KMS-11 (cell line): ENCODE results near the gene NUDCD3.

Source experiments
- H2AFZ ChIP-seq: fragments of 200-600 bp; sonication (generic); 2 replicates; pipeline ENCODE4 v1.6.1; 2016; ENCODE audit warnings: antibody characterized with exemption, mixed run types, low read depth
- H3K27ac ChIP-seq: fragments of 200-600 bp; sonication (generic); 2 replicates; pipeline ENCODE4 v1.6.1; 2016; ENCODE audit warnings: mild to moderate bottlenecking, mixed run types
- H3K27me3 ChIP-seq: fragments of 200-600 bp; sonication (generic); 2 replicates; pipeline ENCODE4 v1.6.1; 2017; ENCODE audit warnings: mild to moderate bottlenecking, low read depth, mixed run types, moderate library complexity; ENCODE audit not compliant: insufficient read depth
- H3K36me3 ChIP-seq: fragments of 200-600 bp; sonication (generic); 2 replicates; pipeline ENCODE4 v1.6.1; 2017; ENCODE audit warnings: mild to moderate bottlenecking, mixed run types; ENCODE audit not compliant: insufficient read depth
- H3K4me1 ChIP-seq: fragments of 200-600 bp; sonication (generic); 2 replicates; pipeline ENCODE4 v1.6.1; 2016; ENCODE audit warnings: mild to moderate bottlenecking, low read depth, mixed run types; ENCODE audit not compliant: poor library complexity, severe bottlenecking
- H3K4me2 ChIP-seq: fragments of 200-600 bp; sonication (generic); 2 replicates; pipeline ENCODE4 v1.7.0; 2016; ENCODE audit warnings: mild to moderate bottlenecking, mixed run types
- H3K4me3 ChIP-seq: fragments of 200-600 bp; sonication (generic); IDR thresholded peaks from 2 replicates; pipeline ENCODE4 v1.6.1; 2017; ENCODE audit warnings: low read depth, low read length, mixed read lengths; ENCODE audit not compliant: insufficient read depth
- H3K79me2 ChIP-seq: fragments of 200-600 bp; sonication (generic); 2 replicates; pipeline ENCODE4 v1.6.1; 2016; ENCODE audit warnings: low read depth, mixed run types; ENCODE audit not compliant: insufficient read depth
- H3K9ac ChIP-seq: fragments of 200-600 bp; sonication (generic); 2 replicates; pipeline ENCODE4 v1.6.1; 2016; ENCODE audit warnings: mild to moderate bottlenecking, mixed run types
- H4K20me1 ChIP-seq: fragments of 200-600 bp; sonication (generic); 2 replicates; pipeline ENCODE4 v1.6.1; 2016; ENCODE audit warnings: mild to moderate bottlenecking, mixed run types; ENCODE audit not compliant: insufficient read depth
- CTCF ChIP-seq: fragments of 200-600 bp; sonication (generic); conservative IDR thresholded peaks from 2 replicates; pipeline ENCODE4 v1.6.1; 2017; ENCODE audit warnings: low read depth, mild to moderate bottlenecking, antibody characterized with exemption, low read length, moderate library complexity, mixed read lengths

The NUDCD3 gene

GRCh38 chr7:44467217-44467548 is 23.3 kb downstream of the NUDCD3 start:
- Histone ChIP-seq H3K4me2 (no peak overlapping the region), H4K20me1 (no peaks in the 10 kb centered on the region), H3K27ac (no peak overlapping the region), H3K4me3 (no peak overlapping the region), H2AFZ (no peak overlapping the region), H3K4me1 (peaks cover 41% of the 10 kb centered on the region), H3K79me2 (peaks cover 27% of the 10 kb centered on the region; the same call in 1 of the 2 replicates), H3K9ac (no peak overlapping the region), H3K27me3 (no peaks in the 10 kb centered on the region), H3K36me3 (peaks cover 6% of the 10 kb centered on the region; the same call in 1 of the 2 replicates)
- no peak for TF ChIP-seq CTCF

GRCh38 chr7:44466300-44467216 is 23.9 kb downstream of the NUDCD3 start:
- Histone ChIP-seq H4K20me1 (no peaks in the 10 kb centered on the region), H3K27ac (no peak overlapping the region), H3K27me3 (no peaks in the 10 kb centered on the region), H3K9ac (no peak overlapping the region), H3K4me1 (peaks cover 46% of the 10 kb centered on the region), H3K4me3 (no peak overlapping the region), H2AFZ (no peak overlapping the region), H3K36me3 (peaks cover 6% of the 10 kb centered on the region; the same call in 1 of the 2 replicates), H3K4me2 (no peak overlapping the region), H3K79me2 (peaks cover 27% of the 10 kb centered on the region; the same call in 1 of the 2 replicates)
- TF ChIP-seq CTCF: no peak

GRCh38 chr7:44465490-44465889 is 25.0 kb downstream of the NUDCD3 start:
- H3K4me2 ChIP-seq: no peak overlapping the region
- TF ChIP-seq CTCF: no peak
- no peaks in the 10 kb centered on the region for H4K20me1 ChIP-seq
- H3K36me3 ChIP-seq: peaks cover 6% of the 10 kb centered on the region; the same call in 1 of the 2 replicates
- no peaks in the 10 kb centered on the region for H3K27me3 ChIP-seq
- H3K9ac ChIP-seq: no peak overlapping the region
- no peak overlapping the region for H3K27ac ChIP-seq
- no peak overlapping the region for H2AFZ ChIP-seq
- H3K4me3 ChIP-seq: no peak overlapping the region
- peaks cover 23% of the 10 kb centered on the region; the same call in 1 of the 2 replicates for H3K79me2 ChIP-seq
- H3K4me1 ChIP-seq: peaks cover 46% of the 10 kb centered on the region

- Histone ChIP-seq H3K9ac (no peak overlapping the region), H3K36me3 (peaks cover 6% of the 10 kb centered on the region; the same call in 1 of the 2 replicates), H2AFZ (no peak overlapping the region), H3K79me2 (peaks cover 25% of the 10 kb centered on the region; the same call in 1 of the 2 replicates), H3K27me3 (no peaks in the 10 kb centered on the region), H3K4me1 (peaks cover 44% of the 10 kb centered on the region), H3K4me2 (no peak overlapping the region), H3K4me3 (no peak overlapping the region), H3K27ac (no peak overlapping the region), H4K20me1 (no peaks in the 10 kb centered on the region)
- TF ChIP-seq CTCF: peak; percentile 49; the same call in 1 of the 2 replicates
Measured at GRCh38 chr7:44463169-44463808, 27.2 kb downstream of the NUDCD3 start.
